Skeletal muscle satellite cell (primary cell): ENCODE data around the gene NFYB.
"Not testable (repeated sequence)": the region's sequence is repeated elsewhere in the genome, so short reads cannot be mapped to it uniquely, and the experiment has no call there.

Experiments
- H3K27me3 ChIP-seq: 2 replicates; pipeline ENCODE4 v1.7.0; 2013; ENCODE audit warnings: low read length; ENCODE audit not compliant: control insufficient read depth, insufficient read depth
- H3K36me3 ChIP-seq: 2 replicates; pipeline ENCODE4 v1.7.0; 2013; ENCODE audit warnings: mild to moderate bottlenecking, control low read depth, low read length; ENCODE audit not compliant: insufficient read depth
- H3K4me1 ChIP-seq: 2 replicates; pipeline ENCODE4 v1.7.0; 2013; ENCODE audit warnings: low read length; ENCODE audit not compliant: control insufficient read depth, insufficient read depth
- H3K4me2 ChIP-seq: 2 replicates; pipeline ENCODE4 v1.7.0; 2013; ENCODE audit warnings: mild to moderate bottlenecking, low read length
- H3K4me3 ChIP-seq: 2 replicates; pipeline ENCODE4 v1.7.0; 2013; ENCODE audit warnings: low read length
- H3K9ac ChIP-seq: 2 replicates; pipeline ENCODE4 v1.7.0; 2013; ENCODE audit warnings: mild to moderate bottlenecking, low read depth, low read length, moderate library complexity
- H3K9me3 ChIP-seq: replicated peaks from 2 replicates; pipeline ENCODE4 v1.7.0; 2013; ENCODE audit warnings: mild to moderate bottlenecking, control low read depth, low read length

The NFYB gene

DNA sequence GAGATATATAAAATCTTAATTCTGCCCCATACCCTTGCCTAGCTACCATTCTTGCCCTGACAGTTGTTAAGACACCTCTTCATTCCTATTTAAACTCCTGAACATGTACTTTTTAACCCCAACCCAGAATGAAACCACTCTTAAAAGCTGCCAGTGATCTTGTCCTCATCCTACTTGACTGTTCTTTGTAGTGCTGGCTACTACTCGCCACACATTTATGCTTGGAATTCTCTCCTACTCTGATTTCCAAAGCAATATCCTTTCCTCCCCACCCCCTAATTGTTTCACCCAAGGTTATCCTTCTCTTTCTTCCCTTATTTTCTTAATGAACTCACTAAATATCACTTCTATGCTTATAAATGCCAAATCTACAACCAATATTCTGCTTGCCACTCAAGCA, 4.1 kb downstream of the NFYB start:
- H3K4me1 ChIP-seq: peaks cover 38% of the 10 kb centered on the region
- H3K4me2 ChIP-seq: peak overlapping the region; percentile 53
- H3K27me3 ChIP-seq: no peaks in the 10 kb centered on the region
- H3K9ac ChIP-seq: no peak overlapping the region
- H3K36me3 ChIP-seq: peaks cover 35% of the 10 kb centered on the region
- H3K9me3 ChIP-seq: no peaks in the 10 kb centered on the region
- no peak overlapping the region for H3K4me3 ChIP-seq

DNA sequence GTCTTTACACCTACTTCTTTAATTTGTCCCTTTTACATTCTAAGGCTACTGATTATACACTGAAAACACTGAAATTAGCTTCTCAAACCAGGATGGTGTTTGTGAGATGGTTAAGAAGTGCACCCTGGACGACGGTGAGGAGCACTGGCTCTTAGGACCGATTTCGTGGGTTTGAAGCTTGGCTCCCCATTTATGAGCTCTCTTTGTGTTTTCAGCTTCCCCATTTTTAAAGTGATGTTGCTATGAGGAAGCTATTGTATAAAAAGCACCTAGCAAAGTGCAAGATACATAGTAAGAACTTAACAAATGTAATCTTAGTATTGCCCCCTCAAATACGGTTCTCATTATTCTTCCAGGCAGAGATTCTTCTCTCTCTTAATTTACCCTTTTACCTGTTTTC, 4.7 kb downstream of the NFYB start:
- H3K4me3 ChIP-seq: no peak overlapping the region
- H3K9me3 ChIP-seq: no peaks in the 10 kb centered on the region
- peaks cover 36% of the 10 kb centered on the region for H3K36me3 ChIP-seq
- peak overlapping the region; percentile 53 for H3K4me2 ChIP-seq
- no peaks in the 10 kb centered on the region for H3K27me3 ChIP-seq
- H3K4me1 ChIP-seq: peaks cover 32% of the 10 kb centered on the region
- H3K9ac ChIP-seq: no peak overlapping the region

DNA sequence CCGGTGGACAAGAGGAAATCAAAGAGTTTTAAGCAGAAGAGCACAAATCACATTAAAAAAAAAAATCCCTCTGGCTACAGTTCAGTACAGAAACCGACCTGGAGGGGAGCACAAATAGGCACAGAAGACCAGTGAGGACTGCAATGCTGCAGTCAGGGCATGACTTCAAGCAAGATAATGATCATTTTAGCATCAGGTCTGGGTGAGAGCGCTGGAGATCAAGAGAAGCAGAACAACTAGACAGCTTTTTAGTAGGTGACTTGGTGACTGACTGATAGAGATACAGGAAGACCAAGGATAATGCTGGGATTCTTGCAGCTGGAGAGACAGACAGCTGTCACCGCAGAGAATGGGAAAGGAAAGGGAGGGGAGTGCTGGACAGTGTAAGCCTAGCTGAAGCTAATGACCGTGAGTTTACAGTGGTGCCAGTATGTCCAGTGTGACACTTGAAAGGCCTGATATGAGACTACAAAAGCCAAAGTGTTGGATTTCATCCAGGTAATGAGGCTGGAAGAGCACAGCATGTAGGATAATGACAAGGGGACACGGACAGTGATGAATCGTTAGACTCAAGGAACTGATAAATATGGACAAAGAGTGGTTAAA, 5.6 kb downstream of the NFYB start:
- no peak overlapping the region for H3K4me2 ChIP-seq
- peaks cover 31% of the 10 kb centered on the region for H3K4me1 ChIP-seq
- peaks cover 45% of the 10 kb centered on the region for H3K36me3 ChIP-seq
- no peak overlapping the region for H3K9ac ChIP-seq
- H3K9me3 ChIP-seq: no peaks in the 10 kb centered on the region
- H3K4me3 ChIP-seq: no peak overlapping the region
- no peaks in the 10 kb centered on the region for H3K27me3 ChIP-seq

DNA sequence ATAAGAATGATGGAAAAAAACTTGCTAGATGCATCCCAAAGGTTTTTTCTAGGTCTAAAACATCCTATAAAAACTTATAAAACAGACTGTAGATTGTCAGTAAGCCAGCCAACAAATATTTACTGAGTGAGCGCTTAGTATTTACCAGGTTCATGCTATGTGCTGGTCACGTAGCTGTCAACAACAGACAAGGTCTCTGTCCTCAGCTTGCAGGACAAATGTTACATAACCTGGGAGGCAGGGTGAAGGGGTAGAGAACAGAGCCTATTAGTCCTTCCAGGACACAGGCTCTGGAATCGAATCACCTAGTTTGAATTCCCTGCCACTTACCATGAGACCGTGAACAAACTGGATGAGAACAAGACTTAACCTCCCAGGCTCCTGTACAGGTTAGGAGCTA, 6.4 kb downstream of the NFYB start:
- peaks cover 50% of the 10 kb centered on the region for H3K36me3 ChIP-seq
- H3K4me2 ChIP-seq: no peak overlapping the region
- no peaks in the 10 kb centered on the region for H3K27me3 ChIP-seq
- H3K9ac ChIP-seq: no peak overlapping the region
- H3K9me3 ChIP-seq: no peaks in the 10 kb centered on the region
- no peak overlapping the region for H3K4me3 ChIP-seq
- peaks cover 28% of the 10 kb centered on the region for H3K4me1 ChIP-seq

DNA sequence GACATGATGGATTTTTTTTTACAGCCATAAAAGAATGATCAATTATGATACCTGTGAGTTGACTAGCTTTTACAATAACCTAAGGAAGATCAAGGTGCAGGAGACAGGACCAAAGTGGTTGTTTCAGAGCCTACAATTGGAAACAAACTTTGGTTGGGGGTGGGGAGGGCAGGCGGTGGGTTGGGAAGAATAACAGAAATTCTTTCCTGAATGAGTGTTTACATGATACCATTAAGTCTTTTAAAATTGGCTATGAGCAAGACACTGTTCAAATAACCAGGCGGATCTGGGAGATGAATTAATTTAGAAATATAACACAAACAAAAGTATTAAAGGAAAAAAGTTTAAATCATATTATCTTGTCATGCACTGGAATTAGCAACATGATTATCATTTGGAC, 7.2 kb downstream of the NFYB start:
- Histone ChIP-seq H3K4me3 (no peak overlapping the region), H3K9ac (no peak overlapping the region), H3K9me3 (no peaks in the 10 kb centered on the region), H3K4me2 (peak overlapping the region; percentile 45), H3K36me3 (peaks cover 59% of the 10 kb centered on the region), H3K27me3 (no peaks in the 10 kb centered on the region), H3K4me1 (peaks cover 21% of the 10 kb centered on the region)

DNA sequence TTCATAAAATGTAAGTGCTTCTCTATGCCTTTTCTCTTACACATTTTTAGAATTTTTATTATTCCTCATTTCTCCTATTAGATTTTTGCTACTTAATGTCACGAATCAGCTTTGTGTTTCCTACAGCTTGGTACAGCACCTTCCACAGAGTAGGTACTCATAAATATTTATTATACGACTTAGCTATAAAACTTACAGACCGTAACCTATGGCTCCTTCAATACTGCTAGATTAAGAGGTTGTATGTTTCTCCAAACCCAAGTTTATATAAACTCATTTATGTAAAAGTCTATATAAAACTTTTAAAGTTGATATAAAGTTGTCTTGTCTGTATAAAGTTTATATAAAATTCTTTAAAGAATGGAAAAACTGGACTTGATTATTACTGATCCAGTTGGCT, 11.5 kb downstream of the NFYB start:
- Histone ChIP-seq H3K27me3 (no peaks in the 10 kb centered on the region), H3K36me3 (peaks cover 42% of the 10 kb centered on the region), H3K9me3 (no peaks in the 10 kb centered on the region), H3K9ac (no peak overlapping the region), H3K4me2 (no peak overlapping the region), H3K4me1 (peaks cover 23% of the 10 kb centered on the region), H3K4me3 (no peak overlapping the region)

DNA sequence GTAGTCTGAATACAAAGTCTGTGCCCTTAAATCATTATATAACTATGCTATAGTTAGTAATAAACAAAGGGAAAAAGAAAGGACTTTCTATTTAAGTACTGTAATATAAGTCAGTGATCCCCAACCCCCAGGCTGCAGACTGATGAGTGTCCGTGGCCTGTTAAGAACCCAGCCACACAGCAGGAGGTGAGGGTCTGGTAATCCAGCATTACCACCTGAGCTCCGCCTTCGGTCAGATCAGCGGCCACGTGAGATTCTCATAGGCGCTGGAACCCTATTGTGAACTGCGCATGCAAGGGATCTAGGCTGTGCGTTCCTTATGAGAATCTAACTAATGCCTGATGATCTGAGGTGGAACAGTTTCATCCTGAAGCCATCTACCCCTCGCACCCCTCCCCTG, 15.7 kb downstream of the NFYB start:
- Histone ChIP-seq H3K9ac (no peak overlapping the region), H3K36me3 (peaks cover 39% of the 10 kb centered on the region)

DNA sequence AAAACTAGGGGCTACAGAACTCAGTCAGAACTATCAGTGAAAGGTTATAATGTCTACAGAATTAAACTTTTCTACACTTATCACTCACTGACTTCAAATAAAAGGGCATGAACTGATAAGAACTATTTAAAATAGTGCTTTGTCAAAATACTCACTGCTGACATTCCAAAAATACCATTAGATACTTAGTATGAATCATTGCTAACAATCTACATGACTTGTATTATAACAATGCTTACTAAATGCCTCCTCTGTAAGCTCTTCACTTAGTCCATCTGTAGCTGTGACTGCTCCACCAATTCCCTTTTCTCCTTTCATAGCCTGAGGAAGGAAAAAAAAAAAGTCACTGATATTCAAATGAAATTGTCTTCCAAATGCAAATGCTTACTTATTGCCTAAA, 17.0 kb downstream of the NFYB start:
- H3K36me3 ChIP-seq: peaks cover 34% of the 10 kb centered on the region
- H3K9ac ChIP-seq: peak overlapping the region; percentile 49

More for the DNA sequence above, 15.7 kb downstream of the NFYB start:
- no peak overlapping the region for H3K4me2 ChIP-seq
- no peaks in the 10 kb centered on the region for H3K27me3 ChIP-seq
- no peak overlapping the region for H3K4me3 ChIP-seq
- no peaks in the 10 kb centered on the region for H3K9me3 ChIP-seq
- H3K4me1 ChIP-seq: peaks cover 27% of the 10 kb centered on the region

DNA sequence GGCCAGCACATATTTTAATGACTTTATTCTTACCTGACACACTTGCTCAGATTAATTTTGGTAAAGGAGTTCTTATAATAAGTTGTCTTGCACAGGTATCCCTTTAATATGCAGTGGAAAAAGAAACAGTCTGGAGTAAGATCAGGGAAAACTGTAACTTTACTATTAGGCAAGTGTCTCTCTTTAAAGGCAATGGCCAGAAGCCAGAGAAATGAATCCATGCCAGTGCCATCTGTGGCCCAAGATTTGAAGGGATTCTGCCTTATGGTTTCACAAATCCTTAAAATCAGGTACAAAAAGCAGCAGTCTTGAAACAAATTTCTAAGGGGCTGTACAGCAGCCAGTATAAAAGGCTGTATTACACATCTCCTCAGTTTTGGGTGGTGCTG, 22.4 kb downstream of the NFYB start:
- Histone ChIP-seq H3K9me3 (no peaks in the 10 kb centered on the region), H3K4me3 (no peak overlapping the region), H3K36me3 (peaks cover 32% of the 10 kb centered on the region), H3K4me2 (no peak overlapping the region), H3K9ac (no peak overlapping the region), H3K4me1 (peaks cover 4% of the 10 kb centered on the region), H3K27me3 (no peaks in the 10 kb centered on the region)

More for the DNA sequence above, 17.0 kb downstream of the NFYB start:
- H3K27me3 ChIP-seq: no peaks in the 10 kb centered on the region
- H3K9me3 ChIP-seq: no peaks in the 10 kb centered on the region
- peak overlapping the region; percentile 46 for H3K4me2 ChIP-seq
- H3K4me3 ChIP-seq: no peak overlapping the region
- peaks cover 27% of the 10 kb centered on the region for H3K4me1 ChIP-seq

DNA sequence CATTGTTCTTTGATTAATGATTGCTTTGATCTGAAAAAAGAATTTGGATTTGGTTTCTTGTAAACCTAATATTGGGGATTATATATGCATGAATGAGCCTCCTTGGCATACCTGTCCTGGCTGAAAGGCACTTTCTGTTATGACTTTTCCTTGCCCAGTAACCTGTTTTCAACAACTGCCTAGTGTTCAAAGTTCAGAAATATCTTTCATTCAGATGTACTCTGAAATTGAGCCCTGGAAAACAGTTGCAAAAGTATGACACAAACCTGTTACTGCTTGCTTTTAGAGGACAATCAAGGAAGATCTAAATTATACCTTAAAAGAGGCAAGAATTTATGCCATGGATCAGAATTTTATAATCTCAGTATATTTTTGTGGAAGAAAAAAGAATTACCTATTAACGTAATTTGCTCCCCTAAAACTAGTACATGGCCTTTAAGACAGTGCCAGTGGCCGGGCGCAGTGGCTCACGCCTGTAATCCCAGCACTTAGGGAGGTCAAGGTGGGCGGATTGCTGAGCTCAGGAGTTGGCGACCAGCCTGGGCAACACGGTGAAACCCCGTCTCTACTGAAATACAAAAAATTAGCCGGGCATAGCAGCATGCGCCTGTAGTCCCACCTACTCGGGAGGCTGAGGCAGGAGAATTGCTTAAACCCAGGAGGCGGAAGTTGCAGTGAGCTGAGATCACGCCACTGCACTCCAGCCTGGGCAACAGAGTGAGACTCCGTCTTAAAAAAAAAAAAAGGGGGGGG, 23.0 kb downstream of the NFYB start:
- not testable (repeated sequence) for H3K4me2 ChIP-seq, H3K9me3 ChIP-seq, H3K4me1 ChIP-seq, H3K27me3 ChIP-seq, H3K9ac ChIP-seq, H3K4me3 ChIP-seq
- peaks cover 27% of the 10 kb centered on the region for H3K36me3 ChIP-seq

DNA sequence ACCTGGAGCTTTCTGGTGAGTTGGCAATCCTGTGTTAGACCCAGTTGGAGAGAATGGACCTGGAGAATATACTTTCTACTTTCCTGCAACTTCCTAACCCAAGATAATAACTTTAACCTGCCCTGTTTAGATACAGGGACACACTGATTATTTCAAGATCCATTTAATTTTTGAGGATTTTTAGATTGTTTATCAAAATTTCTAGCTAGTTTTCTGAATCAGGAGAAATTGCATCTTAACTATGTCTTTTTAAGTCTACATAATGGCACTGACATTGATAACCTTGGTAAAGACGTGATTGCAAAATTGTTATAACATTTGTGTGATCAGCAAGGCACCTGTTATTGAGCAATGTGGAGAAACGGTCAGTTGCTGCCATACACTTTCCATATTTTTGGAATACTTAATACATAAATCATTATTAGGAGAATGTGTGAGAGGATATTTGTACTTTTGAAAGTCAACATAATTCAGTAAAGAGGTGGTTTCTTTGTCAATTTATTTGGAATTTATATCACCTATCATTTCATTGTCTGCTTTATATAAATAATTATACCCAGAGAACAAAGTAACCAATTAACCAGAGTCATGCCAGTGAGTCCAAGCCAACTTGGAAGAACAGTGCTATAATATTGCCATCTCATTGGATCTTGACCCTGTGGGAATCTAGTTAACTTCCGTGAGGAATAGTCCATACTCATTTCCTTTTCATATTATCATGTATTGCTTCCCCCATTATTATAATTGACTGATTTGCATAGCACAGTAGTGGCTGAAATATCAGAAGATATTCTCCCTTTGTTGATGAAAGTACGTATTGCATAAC, 28.4 kb downstream of the NFYB start:
- Histone ChIP-seq H3K4me2 (no peak overlapping the region), H3K9me3 (no peaks in the 10 kb centered on the region), H3K36me3 (peaks cover 8% of the 10 kb centered on the region), H3K4me1 (no peaks in the 10 kb centered on the region), H3K9ac (no peak overlapping the region), H3K27me3 (no peaks in the 10 kb centered on the region), H3K4me3 (no peak overlapping the region)
